Adrenal gland (tissue), 5 donors: ENCODE data around the gene ZNF697.

Experiments used
- CTCF ChIP-seq, 6 experiments: fragments of 450-650 bp in 4 of 6; fragments of 200-600 bp in 2 of 6; sonication (generic) in 1 of 6; IDR thresholded peaks; 1 replicate in 5 of 6; 2 replicates in 1 of 6; pipeline versions ENCODE4 v1.5.1 to v1.8.0; 2016 to 2021; ENCODE audit warnings: antibody characterized with exemption in 6 of 6, mild to moderate bottlenecking in 2 of 6, moderate library complexity in 1 of 6
- POLR2A ChIP-seq, 2 donors: fragments of 450-650 bp; IDR thresholded peaks; one replicate each; pipeline ENCODE4 v1.6.1; 2017; ENCODE audit warnings: antibody characterized with exemption in 2 of 2, mild to moderate bottlenecking in 2 of 2, moderate library complexity in 1 of 2
- donor health status: DM: no; HTN: no; CAD: no.

- TF ChIP-seq CTCF (IDR thresholded peaks at IDR 0.05): no peak
- no peak for TF ChIP-seq POLR2A (IDR thresholded peaks at IDR 0.05)
These were observed 32.7 kb upstream of the ZNF697 start for GRCh38 chr1:119680723-119681122.
